GM04503 (cell line): ENCODE data around the gene LAMA1.

ENCODE experiments used
- DNase-seq: peaks from one replicate; pipeline ENCODE4 v3.0.0-alpha.2; 2012; ENCODE audit warnings: low read depth

The LAMA1 gene

DNA sequence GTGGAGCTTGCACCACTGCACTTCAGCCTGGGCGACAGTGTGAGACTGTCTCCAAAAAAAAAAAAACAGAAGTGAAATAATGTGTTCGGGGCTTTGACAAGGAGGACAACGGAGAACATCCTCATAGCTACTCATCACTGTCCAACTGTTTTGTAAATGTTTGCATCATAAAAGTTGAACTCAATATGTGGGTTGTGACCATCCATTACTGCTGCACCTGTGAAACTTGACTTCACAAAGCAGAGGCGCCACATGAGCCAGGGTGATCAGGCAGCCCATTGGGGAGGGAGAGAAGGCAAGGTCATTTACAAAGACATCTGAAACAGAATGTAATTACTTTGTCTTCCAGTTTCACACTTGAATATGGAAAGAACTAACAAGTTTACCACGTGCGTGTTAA is 61.6 kb downstream of the LAMA1 start:
- no peak for DNase-seq

DNA sequence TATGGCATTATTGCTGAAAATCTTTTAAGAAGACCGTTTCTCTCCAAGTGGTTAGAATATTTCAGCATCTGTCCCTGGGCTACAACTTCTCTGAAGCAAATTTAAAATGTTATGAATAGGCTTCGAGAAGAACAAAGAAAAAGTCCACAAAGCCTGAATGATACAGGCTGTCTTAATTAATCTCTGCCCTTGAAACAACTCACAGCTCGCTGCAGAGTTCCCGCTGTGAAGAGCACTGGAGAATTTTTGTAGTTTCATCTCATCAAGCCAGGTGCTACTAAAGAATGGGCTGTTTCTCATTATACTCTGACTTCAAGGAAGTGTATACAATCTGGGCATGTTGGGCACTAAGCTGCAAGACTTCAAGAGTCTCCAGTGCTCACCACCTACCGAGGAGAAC is 67.6 kb downstream of the LAMA1 start:
- DNase-seq = no peak

DNA sequence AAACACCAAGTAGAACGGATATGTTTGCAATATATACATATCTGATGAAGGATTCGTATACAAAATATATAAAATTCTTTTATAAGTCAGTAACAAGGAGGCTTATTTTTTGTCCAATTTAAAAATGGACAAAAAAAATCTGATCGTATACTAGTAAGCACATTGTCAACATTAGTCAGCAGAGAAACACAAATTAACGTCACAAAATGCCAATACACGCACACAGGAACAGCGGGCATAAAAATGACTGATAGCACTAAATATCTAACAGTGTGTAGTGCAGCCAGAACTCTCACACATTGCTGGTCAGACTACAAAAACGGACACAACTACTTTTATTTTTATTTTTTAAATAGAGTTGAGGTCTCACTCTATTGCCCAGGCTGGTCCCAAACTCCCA is 69.5 kb downstream of the LAMA1 start:
- no peak for DNase-seq

DNA sequence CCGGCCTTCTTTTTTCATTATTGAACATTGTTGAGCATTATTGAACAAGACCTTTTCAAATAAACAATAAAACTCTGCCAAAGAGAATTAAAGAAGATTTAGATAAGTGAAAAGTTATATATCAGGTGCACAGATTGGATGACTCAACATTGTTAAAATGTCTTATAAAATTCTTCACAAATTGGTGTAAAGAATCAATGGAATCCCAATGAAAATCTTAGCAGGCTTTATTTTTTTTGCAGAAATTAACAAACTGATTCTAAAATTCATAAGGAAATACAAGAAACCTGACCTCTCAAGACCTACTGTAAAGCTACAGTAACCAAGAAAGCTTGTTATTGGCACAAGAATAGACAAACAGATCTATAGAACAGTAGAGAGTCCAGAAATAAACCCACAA is 70.3 kb downstream of the LAMA1 start:
- no peak for DNase-seq

DNA sequence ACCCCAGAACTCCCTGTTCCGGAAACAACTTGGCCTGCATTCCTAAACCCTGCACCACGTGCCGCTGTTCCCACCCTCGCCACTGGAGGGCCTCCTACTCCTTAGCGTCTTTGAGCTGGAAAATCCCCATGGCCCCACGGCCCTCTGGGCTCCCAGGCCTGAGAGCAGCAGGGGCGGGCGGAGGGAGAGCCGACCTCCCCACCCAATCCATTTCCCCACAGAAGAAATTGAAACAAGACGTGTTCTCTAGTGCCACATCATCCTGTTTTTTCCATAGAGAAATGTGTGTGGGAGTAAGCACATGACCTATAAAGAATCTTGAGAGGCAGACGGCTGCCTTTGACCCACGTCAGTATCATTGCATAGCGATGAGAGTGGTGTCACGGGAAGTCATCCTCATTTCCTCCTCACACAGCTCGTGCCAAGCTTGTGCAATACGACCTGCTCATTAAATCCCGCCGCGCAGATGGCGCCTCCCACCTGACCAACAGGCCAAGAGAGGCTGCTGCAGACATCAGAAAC is 79.2 kb downstream of the LAMA1 start:
- peak; percentile 96 for DNase-seq

DNA sequence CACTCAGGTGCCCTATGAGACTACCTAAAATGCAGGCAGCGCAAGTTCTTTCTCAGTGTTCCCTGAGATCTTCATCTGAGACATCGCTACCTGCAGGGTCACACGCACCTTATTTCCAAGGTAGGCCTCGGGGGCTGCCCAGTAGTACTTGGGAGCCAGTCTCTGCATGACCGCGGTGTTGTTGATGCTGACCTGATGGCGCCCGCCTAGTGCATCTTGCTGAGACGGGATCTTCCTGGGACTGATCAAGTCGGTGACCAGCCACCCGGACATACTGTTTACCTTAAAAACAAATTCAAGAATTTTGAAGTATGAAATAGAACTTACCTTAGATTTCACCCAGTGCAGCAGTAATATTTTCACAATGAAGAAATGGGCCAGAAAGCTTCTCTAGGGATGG is 80.1 kb downstream of the LAMA1 start:
- DNase-seq = no peak

DNA sequence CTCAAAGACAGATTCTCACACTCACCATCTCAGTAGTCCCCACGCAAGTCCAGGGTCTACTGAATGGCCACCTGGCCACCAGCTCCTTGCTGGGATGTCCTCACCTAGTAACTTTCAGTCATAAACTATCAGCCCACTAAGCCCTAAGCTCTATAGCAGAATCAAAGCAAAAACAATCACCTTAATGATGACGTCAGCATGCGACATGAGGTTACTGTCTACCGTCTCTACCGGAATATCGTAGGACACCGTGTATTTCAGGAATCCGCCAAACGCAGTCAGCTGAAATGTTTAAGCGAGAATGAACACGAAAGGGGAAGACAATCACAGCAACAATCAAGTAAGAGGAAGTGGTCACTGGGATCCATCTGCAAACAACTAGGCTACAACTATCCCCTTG is 81.8 kb downstream of the LAMA1 start:
- no peak for DNase-seq

DNA sequence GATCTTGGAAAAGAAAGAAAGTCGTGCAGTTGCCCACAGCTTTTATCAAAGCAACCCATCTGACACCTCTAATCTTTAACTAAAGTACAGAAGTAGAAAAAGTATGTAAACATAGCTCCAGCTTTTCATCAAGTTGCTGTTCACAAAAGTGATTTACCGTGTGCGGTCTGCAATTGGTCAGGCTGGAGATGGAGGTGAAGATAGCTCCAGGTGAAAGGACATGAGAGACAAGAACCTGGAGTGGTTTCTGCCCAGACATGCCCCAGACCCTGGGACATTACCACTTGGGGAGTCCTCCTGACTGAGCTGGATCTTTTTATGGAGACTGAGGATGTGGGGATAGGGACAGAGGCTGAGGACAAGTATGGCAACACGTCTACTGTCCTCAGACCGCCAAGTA is 82.7 kb downstream of the LAMA1 start:
- no peak for DNase-seq

DNA sequence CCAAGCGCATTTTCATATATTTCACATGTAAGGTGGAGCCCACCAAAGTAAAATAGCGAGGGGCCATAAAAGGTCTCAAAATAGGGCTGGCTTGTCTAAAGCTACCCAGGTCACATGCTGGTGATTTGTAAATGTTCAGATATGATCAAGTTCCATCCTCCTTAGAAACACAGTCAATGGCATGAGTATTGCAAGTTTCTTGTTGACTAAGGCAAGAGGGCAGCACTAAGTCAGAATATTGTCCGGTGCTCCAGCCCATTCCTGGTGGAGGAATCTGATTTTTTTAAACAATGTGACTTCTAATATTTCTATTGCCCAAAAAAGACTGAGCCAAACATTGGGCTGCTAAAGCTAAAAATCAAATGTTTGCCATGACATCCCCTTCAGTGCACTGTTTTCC is 85.1 kb downstream of the LAMA1 start:
- DNase-seq = no peak

DNA sequence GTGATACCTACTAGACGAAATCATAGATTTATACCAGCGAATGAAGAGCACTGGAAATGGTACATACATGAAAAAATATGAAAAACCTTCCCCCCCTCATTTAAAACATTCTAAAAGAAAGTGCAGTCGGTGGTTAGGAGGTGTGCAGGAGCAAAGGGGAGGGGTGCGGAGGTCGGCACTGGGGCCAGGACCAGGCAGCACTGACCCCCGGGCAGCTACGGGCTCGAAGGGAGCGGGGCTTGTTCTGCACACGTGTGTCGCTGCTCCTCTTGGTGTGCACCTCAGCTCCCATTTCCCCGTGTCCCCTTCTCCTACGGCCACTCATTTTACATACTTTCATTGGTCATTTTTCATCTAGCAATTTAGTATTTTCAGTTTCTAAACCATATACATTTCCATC is 89.0 kb downstream of the LAMA1 start:
- DNase-seq = no peak

DNA sequence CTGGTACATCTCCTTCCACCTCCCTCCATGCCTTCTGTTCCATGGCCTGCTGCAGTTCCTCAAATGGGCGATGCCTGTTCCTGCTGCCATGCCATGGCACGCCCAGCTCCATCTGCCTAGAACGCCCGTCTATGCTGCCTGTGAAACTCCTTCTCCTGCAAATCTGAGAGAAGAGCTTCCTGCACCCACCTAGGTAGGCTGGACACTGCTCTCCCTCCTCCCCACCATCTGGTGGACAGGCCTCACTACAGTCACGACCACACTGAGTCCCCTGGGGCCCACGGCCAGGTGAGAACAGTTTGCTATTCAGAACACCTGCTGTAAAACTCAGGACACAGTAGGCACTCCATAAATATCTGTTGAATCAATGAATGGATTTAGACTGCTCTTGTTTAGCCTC is 92.4 kb downstream of the LAMA1 start:
- DNase-seq = no peak

DNA sequence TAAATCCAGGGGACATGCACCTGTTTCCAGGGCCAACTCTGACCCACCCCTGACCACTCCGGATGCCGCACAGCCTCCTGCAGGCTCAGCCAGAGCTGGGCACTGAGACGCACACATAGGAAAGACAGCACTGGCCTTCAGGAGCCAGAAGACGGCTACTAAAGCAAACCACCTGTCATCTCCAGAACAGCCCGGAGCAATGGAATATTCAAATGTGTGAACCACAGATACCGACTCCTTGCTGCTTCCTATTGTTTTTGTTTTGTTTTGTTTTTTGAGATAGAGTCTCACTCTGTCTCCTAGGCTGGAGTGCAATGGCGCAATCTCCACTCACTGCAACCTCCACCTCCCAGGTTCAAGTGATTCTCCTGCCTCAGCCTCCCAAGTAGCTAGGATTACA is 94.0 kb downstream of the LAMA1 start:
- DNase-seq = no peak

DNA sequence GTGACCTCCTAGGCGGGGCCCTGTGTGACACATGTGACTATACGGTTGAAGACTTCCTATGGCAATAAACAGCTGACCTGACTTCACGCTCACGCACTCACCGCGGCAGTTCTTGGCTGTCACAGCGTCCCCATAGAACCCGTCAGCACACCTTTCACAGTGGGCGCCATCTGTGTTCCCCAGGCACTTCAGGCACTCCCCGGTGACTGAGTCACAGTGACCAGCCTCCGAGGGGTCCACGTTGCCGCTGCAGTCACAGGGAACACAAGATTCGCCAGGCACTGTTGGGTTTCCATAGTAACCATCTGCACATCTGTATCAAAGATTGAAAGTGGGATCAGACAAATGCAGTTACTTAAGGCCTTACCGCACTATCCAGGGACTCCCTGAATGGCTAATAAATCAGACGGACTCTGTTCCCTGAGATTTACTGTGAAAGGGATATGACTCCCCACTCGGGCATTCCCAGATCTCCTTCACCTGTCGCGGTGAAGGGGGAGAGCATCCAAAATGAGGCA is 94.5 kb downstream of the LAMA1 start:
- DNase-seq = no peak

DNA sequence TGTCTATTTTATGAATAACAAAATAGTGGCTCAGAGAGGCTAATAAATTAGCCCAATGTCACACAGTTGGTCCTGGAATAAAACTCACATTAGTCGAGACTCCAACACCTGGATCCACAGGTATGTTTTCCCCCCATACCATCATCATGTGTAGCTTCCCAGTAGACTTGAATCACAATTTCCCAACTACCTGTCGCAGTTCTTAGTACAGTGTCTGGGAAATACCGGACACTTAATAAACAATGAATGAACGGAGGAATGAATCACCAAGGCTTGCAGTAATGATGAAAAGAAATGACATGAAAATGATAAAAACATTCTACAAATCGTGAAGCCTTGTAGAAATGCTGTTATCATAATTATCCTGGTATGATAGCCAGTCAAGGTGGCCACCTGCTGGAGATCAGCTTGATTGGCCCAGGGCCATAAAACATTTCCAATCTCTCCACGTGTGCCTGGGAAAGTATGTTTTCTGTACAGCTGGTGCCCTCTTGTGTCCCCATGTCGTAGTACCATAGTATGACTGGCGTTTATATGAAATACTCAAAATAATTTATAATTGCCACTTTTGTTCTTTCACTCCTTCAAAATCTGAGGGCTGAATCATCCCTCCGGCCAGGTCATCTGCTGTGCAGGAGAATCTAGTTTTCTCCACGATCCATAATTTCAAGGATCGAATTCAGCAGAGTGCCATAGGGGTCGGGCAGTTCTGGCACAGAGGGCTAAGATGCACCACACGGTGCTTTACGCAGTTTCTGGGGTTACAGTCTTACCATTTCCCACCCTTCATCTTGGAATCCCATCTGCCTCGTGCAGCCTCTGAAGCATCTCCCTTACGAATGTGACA is 95.4 kb downstream of the LAMA1 start:
- no peak for DNase-seq

DNA sequence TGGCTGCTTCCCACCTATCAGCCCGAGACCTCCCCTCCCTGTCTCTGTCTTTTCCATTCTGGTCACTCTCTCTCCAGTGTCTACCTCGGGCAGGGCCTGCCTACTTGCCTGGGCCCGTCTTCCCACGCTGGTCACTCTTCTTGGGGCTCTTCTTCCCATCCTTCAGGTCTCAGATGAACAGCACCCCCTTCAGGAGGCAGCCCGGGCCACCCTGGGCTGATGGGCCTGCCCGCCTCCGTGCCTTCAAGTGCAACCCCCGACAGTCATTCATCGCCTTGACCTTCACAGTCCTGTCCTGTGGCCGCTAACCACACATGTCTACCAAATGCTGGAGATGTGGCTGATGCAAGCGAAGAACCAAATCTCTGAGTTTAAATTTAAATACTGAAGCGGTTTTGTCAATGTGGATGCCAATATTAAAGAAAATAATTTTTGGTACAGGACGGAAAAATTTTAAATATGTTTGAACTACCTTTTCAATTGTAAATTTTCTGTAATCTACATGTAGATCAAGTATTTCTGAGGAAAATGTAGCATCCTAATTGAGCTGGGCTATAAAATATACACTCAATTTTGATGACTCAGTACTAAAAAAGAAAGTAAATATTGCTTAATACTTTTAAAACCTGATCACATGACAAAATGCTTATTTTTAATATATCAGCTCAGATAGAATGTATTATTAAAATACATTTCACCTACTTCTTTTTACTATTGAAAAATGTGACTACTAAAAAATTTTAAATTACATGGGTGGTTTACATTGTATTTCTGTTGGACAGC is 96.4 kb downstream of the LAMA1 start:
- no peak for DNase-seq

DNA sequence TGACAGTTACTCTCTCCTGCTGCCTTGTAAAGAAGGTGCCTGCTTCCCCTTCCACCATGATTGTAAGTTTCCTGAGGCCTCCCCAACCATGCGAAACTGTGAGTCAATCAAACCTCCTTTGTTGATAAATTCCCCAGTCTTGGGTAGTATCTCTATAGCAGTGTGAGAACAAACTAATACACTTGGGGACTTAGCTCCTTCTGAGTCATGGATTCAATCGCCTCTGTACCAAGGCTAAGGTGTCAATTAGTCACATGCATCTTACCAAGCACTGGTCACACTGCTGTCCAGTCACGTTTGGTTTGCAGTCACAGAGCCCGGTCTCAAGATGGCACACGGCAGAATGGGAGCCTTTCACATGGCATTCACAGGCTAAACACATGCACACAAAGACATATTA is 100.6 kb downstream of the LAMA1 start:
- DNase-seq = no peak

DNA sequence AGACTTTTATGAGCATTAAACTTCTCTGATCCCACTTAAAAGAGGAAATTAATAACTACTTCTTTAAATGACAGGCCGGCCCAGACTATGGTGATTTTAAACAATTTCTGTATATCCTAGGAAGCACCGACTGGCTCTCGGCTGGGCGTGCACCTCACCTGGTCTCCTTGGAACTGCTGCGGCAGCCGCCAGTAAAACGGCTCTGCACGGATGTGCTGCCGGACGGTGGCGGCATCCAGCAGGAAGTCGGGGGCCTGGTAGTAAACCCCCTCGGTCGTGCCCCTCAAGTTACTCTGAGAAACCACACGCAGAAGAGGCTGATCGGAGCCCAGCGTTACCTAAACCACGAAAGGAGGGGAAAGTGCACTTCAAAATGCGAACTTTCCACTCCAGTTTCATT is 106.5 kb downstream of the LAMA1 start:
- no peak for DNase-seq

DNA sequence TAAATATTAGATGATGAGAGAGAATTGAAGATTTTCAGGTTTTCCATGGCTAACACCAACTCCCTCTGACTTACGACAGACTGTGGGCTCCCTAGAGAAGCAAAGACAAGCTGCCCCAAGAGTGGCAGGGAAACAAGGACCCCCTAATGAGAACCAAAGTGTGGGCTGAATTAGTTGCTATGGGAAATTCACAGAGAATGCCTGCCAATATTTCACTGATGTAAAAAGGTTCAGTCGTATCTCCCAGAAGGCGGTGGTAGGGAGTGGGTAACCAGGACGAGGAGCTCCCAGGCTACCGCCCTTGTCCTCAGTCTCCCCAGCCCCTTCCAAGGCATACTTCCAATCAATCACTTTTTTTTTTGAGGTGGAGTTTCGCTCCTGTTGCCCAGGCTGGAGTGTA is 113.6 kb downstream of the LAMA1 start:
- DNase-seq = no peak

DNA sequence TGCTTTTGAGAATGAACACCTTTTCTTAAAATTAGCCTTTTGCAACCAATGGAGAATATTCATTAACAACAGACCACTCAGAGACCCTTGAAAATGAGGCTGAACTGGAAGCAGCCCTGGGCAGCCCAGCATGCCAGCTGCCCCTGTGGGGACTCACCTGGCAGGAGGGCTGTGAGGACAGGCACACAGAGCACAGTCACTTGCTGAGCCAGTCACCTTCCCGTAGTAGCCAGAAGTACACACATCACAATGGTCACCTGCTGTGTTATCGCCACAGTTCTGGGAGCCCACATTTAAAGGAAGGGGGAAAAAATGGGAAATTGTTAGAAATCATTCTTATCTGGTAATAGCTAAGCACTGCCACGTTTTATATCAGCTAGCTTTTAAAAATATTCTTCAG is 115.5 kb downstream of the LAMA1 start:
- DNase-seq = no peak

DNA sequence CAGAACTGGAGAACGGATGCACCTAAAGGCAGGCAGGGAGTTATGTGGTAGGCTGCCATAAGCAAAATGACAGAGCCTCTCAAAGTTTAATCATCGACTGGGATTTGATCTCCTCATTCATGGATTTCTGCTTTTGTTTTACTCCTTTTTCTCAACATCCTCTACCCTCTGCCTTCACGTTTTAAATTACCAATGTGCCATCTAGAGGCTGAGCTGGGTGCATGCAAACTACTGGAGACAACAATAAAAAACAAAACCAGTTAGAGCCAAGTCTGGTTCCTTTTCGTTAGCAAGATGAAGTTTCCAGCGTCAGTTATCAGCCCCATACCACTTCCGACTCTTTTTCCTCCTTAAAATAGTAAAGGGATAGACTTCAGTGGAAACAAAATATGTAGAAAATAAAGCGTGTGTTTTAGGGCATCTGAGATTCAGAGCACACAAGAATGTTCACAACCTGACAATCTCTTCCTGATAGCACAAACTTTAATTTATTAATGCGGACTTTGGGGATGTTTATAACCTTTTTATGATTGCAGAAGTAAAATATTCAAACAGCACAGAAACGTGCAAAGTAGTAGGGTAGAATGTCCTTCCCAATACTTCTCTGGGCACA is 117.0 kb downstream of the LAMA1 start:
- DNase-seq = peak; percentile 11

DNA sequence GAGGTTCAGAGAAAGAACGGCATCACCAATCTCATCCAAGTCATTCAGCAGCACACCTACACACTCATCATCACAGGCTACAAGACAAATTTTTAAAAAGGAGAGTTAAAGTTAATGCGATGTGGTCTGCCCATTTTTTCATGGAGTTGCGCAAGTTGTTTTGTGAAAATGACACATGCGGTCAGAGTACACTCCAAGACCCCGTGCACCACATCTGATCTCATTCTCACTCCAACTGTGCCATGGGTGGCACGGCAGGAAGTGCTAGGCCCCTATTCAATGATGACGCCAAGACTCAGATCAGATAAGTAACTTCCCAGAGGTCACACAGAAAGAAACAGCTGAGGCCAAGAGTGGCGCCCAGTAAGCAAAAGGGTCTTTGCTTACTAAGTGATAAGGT is 119.8 kb downstream of the LAMA1 start:
- DNase-seq = peak; percentile 12

DNA sequence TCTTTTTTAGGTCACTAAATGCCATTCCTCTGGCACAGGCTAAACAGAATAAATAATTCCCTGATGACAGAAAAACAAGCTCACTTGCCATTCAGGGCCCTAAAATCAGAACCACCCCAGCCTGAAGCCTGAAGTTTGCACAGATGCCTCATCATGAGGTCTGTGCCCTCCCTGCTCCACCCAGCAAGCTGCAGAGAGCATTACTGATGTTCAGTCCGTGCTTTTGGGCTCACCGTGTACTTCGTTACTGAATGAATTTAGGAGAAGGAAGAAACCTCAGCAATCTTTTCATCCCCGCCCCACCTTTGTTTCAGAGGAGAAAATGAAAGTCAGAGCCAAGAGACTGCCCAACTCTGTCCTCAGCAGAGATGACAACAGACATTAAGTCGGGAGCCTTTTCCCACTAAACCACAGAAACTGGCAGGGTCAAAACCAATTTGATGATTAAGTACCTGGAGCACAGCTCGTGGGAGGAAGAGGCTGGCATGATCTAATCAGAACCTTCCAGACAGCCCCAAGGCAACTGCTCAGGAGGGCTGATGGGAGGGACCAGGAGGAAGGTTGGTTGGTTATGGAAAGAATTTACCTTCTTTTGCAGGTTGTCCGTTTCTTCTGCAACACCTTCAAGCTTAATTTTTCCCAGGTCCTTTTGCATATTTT is 122.7 kb downstream of the LAMA1 start:
- peak; percentile 9 for DNase-seq
